Neuronal stem cell (in vitro differentiated cells): ENCODE results near the gene CDH11.

Experiments
- DNase-seq: peaks from one replicate; pipeline ENCODE4 v3.0.0-alpha.2; 2013; ENCODE audit warnings: low spot score
- H2AFZ ChIP-seq: one replicate; pipeline ENCODE4 v1.6.1; 2013; ENCODE audit warnings: mild to moderate bottlenecking, low read length, inconsistent platforms
- H2AK5ac ChIP-seq: 2 replicates; pipeline ENCODE4 v1.6.1; 2013; ENCODE audit warnings: low read depth, mild to moderate bottlenecking, inconsistent platforms, low read length, moderate library complexity, mixed read lengths
- H2BK120ac ChIP-seq: 2 replicates; pipeline ENCODE4 v1.6.1; 2013; ENCODE audit warnings: low read depth, mild to moderate bottlenecking, inconsistent platforms, low read length, moderate library complexity, mixed read lengths
- H2BK12ac ChIP-seq: one replicate; pipeline ENCODE4 v1.6.1; 2013; ENCODE audit warnings: low read length, inconsistent platforms
- H2BK15ac ChIP-seq: 2 replicates; pipeline ENCODE4 v1.6.1; 2013; ENCODE audit warnings: mild to moderate bottlenecking, low read length, inconsistent platforms, mixed read lengths
- H2BK5ac ChIP-seq: one replicate; pipeline ENCODE4 v1.6.1; 2013; ENCODE audit warnings: inconsistent platforms, mild to moderate bottlenecking, low read length, moderate library complexity
- H3K14ac ChIP-seq: one replicate; pipeline ENCODE4 v1.6.1; 2013; ENCODE audit warnings: low read length, inconsistent platforms
- H3K18ac ChIP-seq: 2 replicates; pipeline ENCODE4 v1.6.1; 2013; ENCODE audit warnings: low read length, inconsistent platforms
- H3K23ac ChIP-seq: 2 replicates; pipeline ENCODE4 v1.6.1; 2013; ENCODE audit warnings: low read depth, mild to moderate bottlenecking, mixed read lengths, low read length, inconsistent platforms; ENCODE audit not compliant: poor library complexity
- H3K27ac ChIP-seq: replicated peaks from 3 replicates; pipeline ENCODE4 v1.5.1; 2013; ENCODE audit warnings: low read length, inconsistent platforms
- H3K27me3 ChIP-seq, 3 experiments: 2 replicates each; pipeline ENCODE4 v1.6.1; 2013; ENCODE audit warnings: low read length in 3 of 3, mild to moderate bottlenecking in 2 of 3, inconsistent platforms in 1 of 3, low read depth in 1 of 3, mixed read lengths in 1 of 3, moderate library complexity in 1 of 3; ENCODE audit not compliant: control insufficient read depth in 3 of 3, insufficient read depth in 3 of 3
- H3K36me3 ChIP-seq, 2 donors: replicated peaks in 1 of 2; 2 replicates each; pipeline ENCODE4 v1.6.1; 2013; ENCODE audit warnings: low read length in 2 of 2; ENCODE audit not compliant: control insufficient read depth in 2 of 2, insufficient read depth in 2 of 2
- H3K4ac ChIP-seq: 2 replicates; pipeline ENCODE4 v1.6.1; 2013; ENCODE audit warnings: inconsistent platforms, mild to moderate bottlenecking, low read length, moderate library complexity
- H3K4me1 ChIP-seq, 2 donors: 1 replicate in 1 of 2; 2 replicates in 1 of 2; pipeline ENCODE4 v1.6.1; 2013; ENCODE audit warnings: low read length in 2 of 2, low read depth in 1 of 2; ENCODE audit not compliant: control insufficient read depth in 2 of 2, insufficient read depth in 1 of 2
- H3K4me2 ChIP-seq: one replicate; pipeline ENCODE4 v1.6.1; 2013; ENCODE audit warnings: mild to moderate bottlenecking, low read length, inconsistent platforms; ENCODE audit not compliant: insufficient read depth, poor library complexity, severe bottlenecking
- H3K4me3 ChIP-seq, 2 donors: 2 replicates each; pipeline ENCODE4 v1.5.1; 2013; ENCODE audit warnings: low read length in 2 of 2, mild to moderate bottlenecking in 2 of 2, inconsistent platforms in 1 of 2, moderate library complexity in 1 of 2
- H3K79me1 ChIP-seq: one replicate; pipeline ENCODE4 v1.6.1; 2013; ENCODE audit warnings: low read depth, mild to moderate bottlenecking, inconsistent platforms, low read length, moderate library complexity
- H3K9ac ChIP-seq: one replicate; pipeline ENCODE4 v1.6.1; 2013; ENCODE audit warnings: mild to moderate bottlenecking, low read depth, low read length, inconsistent platforms; ENCODE audit not compliant: poor library complexity
- H3K9me3 ChIP-seq, 2 donors: replicated peaks in 1 of 2; 2 replicates each; pipeline versions ENCODE3 to v1.6.1; 2013; ENCODE audit warnings: low read length in 2 of 2, mild to moderate bottlenecking in 2 of 2, inconsistent platforms in 1 of 2, low read depth in 1 of 2, mixed read lengths in 1 of 2, moderate library complexity in 1 of 2; ENCODE audit not compliant: control insufficient read depth in 2 of 2, insufficient read depth in 1 of 2
- H4K8ac ChIP-seq: one replicate; pipeline ENCODE4 v1.6.1; 2013; ENCODE audit warnings: low read depth, mild to moderate bottlenecking, inconsistent platforms, low read length, moderate library complexity
- H4K91ac ChIP-seq: one replicate; pipeline ENCODE4 v1.6.1; 2013; ENCODE audit warnings: low read length, low read depth, mild to moderate bottlenecking, inconsistent platforms; ENCODE audit not compliant: poor library complexity
- WGBS, 2 donors: extraction: QIAGEN DNeasy Blood & Tissue Kit; methylation state at CpG; one replicate each; pipeline ENCODE4 v1.1.7; 2013; ENCODE audit warnings: missing lambda C conversion rate in 2 of 2, mixed read lengths in 1 of 2; ENCODE audit not compliant: insufficient read length in 2 of 2, insufficient replicate concordance in 1 of 2; ENCODE audit errors: extremely low coverage in 2 of 2; 5-methylcytosine and 5-hydroxymethylcytosine counted together

The CDH11 gene

GRCh38 chr16:65142276-65142675 lies 20.4 kb upstream of the CDH11 start:
- Histone ChIP-seq H3K79me1 (no peaks in the 10 kb centered on the region), H4K91ac (no peak overlapping the region), H3K18ac (no peak overlapping the region), H3K4me1 (no peaks in the 10 kb centered on the region), H3K27me3 (no peaks in the 10 kb centered on the region), H3K4me3 (no peak overlapping the region), H2BK120ac (no peak overlapping the region), H2BK5ac (no peak overlapping the region), H3K9ac (no peak overlapping the region), H2BK15ac (no peak overlapping the region), H3K36me3 (no peaks in the 10 kb centered on the region), H3K27ac (no peak overlapping the region), H2AFZ (no peak overlapping the region), H3K14ac (no peak overlapping the region), H3K4ac (no peak overlapping the region), H3K4me2 (no peak overlapping the region), H2BK12ac (no peak overlapping the region), H3K23ac (no peak overlapping the region), H2AK5ac (no peak overlapping the region), H3K9me3 (no peaks in the 10 kb centered on the region), H4K8ac (no peak overlapping the region)
- WGBS, 2 donors: no CpG with 5 or more reads among the region's 3 CpGs
- no peak for DNase-seq

DNA sequence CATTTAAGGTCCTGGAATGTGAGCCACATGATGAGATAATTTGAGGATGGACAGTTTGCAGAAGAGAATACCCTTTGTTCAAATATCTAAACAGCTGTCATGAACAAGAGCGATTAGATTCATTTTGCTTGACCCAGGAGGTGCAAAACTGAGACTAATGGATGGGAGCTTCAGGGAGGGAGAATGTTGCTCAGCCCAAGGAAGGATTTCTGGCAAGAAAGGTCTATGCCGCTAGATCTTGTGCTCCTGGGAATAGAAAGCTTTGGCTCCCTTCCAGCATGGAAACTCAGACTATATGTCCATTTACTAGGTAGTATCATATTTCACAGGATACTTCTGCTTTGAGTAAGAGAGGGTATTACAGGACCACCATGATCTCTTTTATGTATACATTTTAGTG lies 14.8 kb upstream of the CDH11 start:
- DNase-seq: no peak
- H3K4ac ChIP-seq: no peak overlapping the region
- no peak overlapping the region for H3K4me2 ChIP-seq
- no peak overlapping the region for H3K14ac ChIP-seq
- no peaks in the 10 kb centered on the region for H3K9me3 ChIP-seq
- no peaks in the 10 kb centered on the region for H3K27me3 ChIP-seq
- H2BK15ac ChIP-seq: no peak overlapping the region
- no peaks in the 10 kb centered on the region for H3K4me1 ChIP-seq
- no peak overlapping the region for H2AFZ ChIP-seq
- H4K91ac ChIP-seq: no peak overlapping the region
- no peaks in the 10 kb centered on the region for H3K36me3 ChIP-seq
- no peak overlapping the region for H2BK12ac ChIP-seq
- H2BK5ac ChIP-seq: no peak overlapping the region
- no CpG with 5 or more reads among the region's 2 CpGs for WGBS, 2 donors
- no peak overlapping the region for H3K27ac ChIP-seq
- H3K4me3 ChIP-seq: no peak overlapping the region
- no peak overlapping the region for H3K18ac ChIP-seq
- no peak overlapping the region for H2AK5ac ChIP-seq
- H3K9ac ChIP-seq: no peak overlapping the region
- no peaks in the 10 kb centered on the region for H3K79me1 ChIP-seq
- H2BK120ac ChIP-seq: no peak overlapping the region
- no peak overlapping the region for H4K8ac ChIP-seq
- H3K23ac ChIP-seq: no peak overlapping the region

DNA sequence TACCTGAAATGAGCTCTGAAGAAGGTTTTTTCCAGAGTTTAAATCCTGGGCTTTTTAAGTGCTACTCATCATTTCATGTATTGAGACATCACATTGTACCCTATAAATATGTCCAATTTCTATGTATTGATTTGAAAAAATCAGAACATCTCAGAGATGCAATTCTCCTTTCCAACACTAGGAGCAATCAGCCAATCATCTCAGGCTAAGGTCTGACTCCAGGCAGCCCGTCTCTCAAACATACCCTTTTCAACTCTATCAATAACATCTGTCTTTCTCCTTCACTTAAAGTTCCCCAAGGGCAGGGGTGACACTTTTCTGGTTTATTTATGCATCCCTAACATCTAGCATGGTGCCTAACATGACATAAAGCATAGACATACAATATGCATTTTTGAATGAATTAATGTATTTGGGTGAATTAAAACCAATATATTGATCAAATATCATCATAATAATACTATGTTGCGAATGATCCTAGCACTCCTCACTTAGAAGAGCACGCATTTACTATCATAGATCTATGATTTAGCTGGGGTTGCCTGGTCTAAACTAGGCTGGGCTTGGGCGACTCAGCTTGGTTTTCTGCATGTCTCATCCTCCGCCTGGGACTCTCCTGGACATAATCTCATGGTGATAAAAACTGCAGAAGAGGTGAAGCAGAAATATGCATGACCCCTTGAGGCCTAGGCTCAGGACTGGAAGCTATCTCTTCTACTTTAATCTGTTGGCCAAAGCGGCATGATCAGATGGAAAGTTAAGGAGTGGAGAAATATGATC lies 5.2 kb upstream of the CDH11 start:
- Histone ChIP-seq H4K8ac (no peak overlapping the region), H2BK5ac (no peak overlapping the region), H4K91ac (no peak overlapping the region), H2BK120ac (no peak overlapping the region), H3K27me3 (peaks cover 0 to 42% (median 0%) of the 10 kb centered on the region in 3 experiments), H3K18ac (no peak overlapping the region), H3K4me1 (peaks cover 4 to 7% of the 10 kb centered on the region in 2 donors), H3K9ac (no peak overlapping the region), H3K4me3 (no peak overlapping the region), H3K14ac (no peak overlapping the region), H3K27ac (no peak overlapping the region), H2AK5ac (no peak overlapping the region), H3K36me3 (no peaks in the 10 kb centered on the region), H3K9me3 (no peaks in the 10 kb centered on the region), H3K79me1 (peaks cover 3% of the 10 kb centered on the region), H2BK15ac (no peak overlapping the region), H2BK12ac (no peak overlapping the region), H3K4ac (no peak overlapping the region), H3K4me2 (no peak overlapping the region), H2AFZ (no peak overlapping the region), H3K23ac (no peak overlapping the region)
- no CpG with 5 or more reads among the region's 6 CpGs for WGBS, 2 donors
- no peak for DNase-seq

DNA sequence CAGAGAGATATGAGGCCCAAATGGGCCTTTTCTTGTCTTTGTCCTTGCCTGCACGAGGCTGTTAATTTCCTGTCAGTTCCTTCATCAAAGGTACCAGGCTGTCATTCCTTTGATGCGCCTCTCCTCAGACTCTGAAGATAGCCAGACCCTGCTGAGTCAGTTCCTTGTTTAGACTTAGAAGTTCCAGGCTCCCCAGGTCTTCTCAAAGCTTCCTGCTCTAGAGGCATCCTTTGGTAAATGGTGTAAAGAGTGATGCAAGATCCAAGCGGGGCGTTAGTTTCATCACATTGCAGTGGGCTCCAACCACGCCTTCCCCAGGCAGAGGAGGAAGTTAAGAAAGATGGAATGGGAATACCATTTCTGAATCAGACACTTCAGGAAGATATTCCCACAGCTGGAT lies 4.0 kb upstream of the CDH11 start:
- Histone ChIP-seq H3K14ac (no peak overlapping the region), H2AFZ (no peak overlapping the region), H3K27me3 (peaks cover 0 to 52% (median 0%) of the 10 kb centered on the region in 3 experiments), H3K4me2 (no peak overlapping the region), H3K4me3 (no peak overlapping the region), H2BK5ac (no peak overlapping the region), H3K4ac (no peak overlapping the region), H3K27ac (no peak overlapping the region), H3K9ac (no peak overlapping the region), H3K18ac (no peak overlapping the region), H4K8ac (no peak overlapping the region), H4K91ac (no peak overlapping the region), H3K79me1 (peaks cover 3% of the 10 kb centered on the region), H2BK120ac (no peak overlapping the region), H2BK12ac (no peak overlapping the region), H3K4me1 (peaks cover 6 to 7% of the 10 kb centered on the region in 2 donors), H3K9me3 (no peaks in the 10 kb centered on the region), H3K23ac (no peak overlapping the region), H2AK5ac (no peak overlapping the region), H2BK15ac (peak overlapping the region; percentile 19), H3K36me3 (no peaks in the 10 kb centered on the region)
- no CpG with 5 or more reads among the region's 5 CpGs for WGBS, 2 donors
- DNase-seq: no peak
